Activated B cell treated with CpG ODN at 0.5 μM for 24 hours (primary cell): ENCODE results near the gene CTIF. TPM values are rescaled to one million over a fixed set of nuclear protein-coding genes. Genes with fewer than 3 reads are reported as not detected.

ENCODE experiments used
- ATAC-seq: fragments of 200-7000 bp; cut with Tn5 transposase; one replicate; pipeline ENCODE4 v1.10.0; 2021; ENCODE audit warnings: low read depth, mild to moderate bottlenecking, moderate library complexity
- CTCF ChIA-PET: fragments of 350-600 bp; sonication (Branson Sonifier 250); formaldehyde crosslinking; loops from one replicate; lab custom pipeline; 2021; ENCODE audit warnings: antibody characterized with exemption; lab: Charles Lee
- POLR2A ChIA-PET: fragments of 350-600 bp; sonication (Branson Sonifier 250); formaldehyde crosslinking; loops from one replicate; lab custom pipeline; 2021; ENCODE audit warnings: antibody characterized with exemption; lab: Charles Lee
- DNase-seq: peaks from one replicate; pipeline ENCODE4 v3.0.0; 2022
- H3K27ac Mint-ChIP-seq: one replicate; pipeline ENCODE4 v1.8.0; 2020; ENCODE audit warnings: mixed read lengths
- H3K27me3 Mint-ChIP-seq: one replicate; pipeline ENCODE4 v1.8.0; 2021; ENCODE audit warnings: mixed read lengths
- H3K36me3 Mint-ChIP-seq: one replicate; pipeline ENCODE4 v1.8.0; 2021; ENCODE audit warnings: low read depth, mixed read lengths
- H3K4me1 Mint-ChIP-seq: one replicate; pipeline ENCODE4 v1.8.0; 2021; ENCODE audit warnings: mixed read lengths
- H3K4me3 Mint-ChIP-seq: one replicate; pipeline ENCODE4 v1.8.0; 2020; ENCODE audit warnings: mild to moderate bottlenecking, mixed read lengths
- H3K9me3 Mint-ChIP-seq: one replicate; pipeline ENCODE4 v1.8.0; 2020; ENCODE audit warnings: mixed read lengths
- CTCF ChIP-seq: fragments of 200-600 bp; IDR thresholded peaks from one replicate; pipeline ENCODE4 v1.8.0; 2022; ENCODE audit warnings: antibody characterized with exemption, mild to moderate bottlenecking
- intact Hi-C: fragments of 100-400 bp; cut with micrococcal nuclease; formaldehyde crosslinking; loops from one replicate; pipeline ENCODE4 v1.15.1; 2024
- total RNA-seq: library from RNA; stranded (reverse); gene quantifications from 2 replicates; pipeline ENCODE4 v1.2.3, GENCODE V29; 2022

CTIF gene
- total RNA-seq, 1 donor from 2014 or later, result 9.3 TPM

GRCh38 chr18:48894799-48895346 is 356.0 kb downstream of the CTIF start:
- no peaks in the 10 kb centered on the region for H3K27me3 Mint-ChIP-seq
- no peaks in the 10 kb centered on the region for H3K36me3 Mint-ChIP-seq
- peaks cover 13% of the 10 kb centered on the region for H3K4me1 Mint-ChIP-seq
- TF ChIP-seq CTCF, result no peak
- no peaks in the 10 kb centered on the region for H3K9me3 Mint-ChIP-seq
- ATAC-seq, result no peak
- no peak for DNase-seq
- H3K27ac Mint-ChIP-seq, result no peak overlapping the region
- POLR2A ChIA-PET, result no interaction called here
- H3K4me3 Mint-ChIP-seq, result no peak overlapping the region
- CTCF ChIA-PET, result interaction anchor here (1.2 kb wide), 1 partner anchor 26 kb away, joined by 3 read pairs; no protein-coding TSS in a partner anchor
- intact Hi-C loops, result no loop called here

- Mint-ChIP-seq H3K4me1 (peaks cover 17% of the 10 kb centered on the region), H3K27ac (no peak overlapping the region), H3K4me3 (no peak overlapping the region), H3K27me3 (no peaks in the 10 kb centered on the region), H3K9me3 (no peaks in the 10 kb centered on the region), H3K36me3 (no peaks in the 10 kb centered on the region)
- ChIA-PET CTCF (no interaction called here), POLR2A (no interaction called here)
- intact Hi-C loops, result loop anchor here (2.0 kb wide), 1 partner anchor 32 kb away; no protein-coding TSS in a partner anchor
- no peak for ATAC-seq
- TF ChIP-seq CTCF, result no peak
- no peak for DNase-seq
Measured at GRCh38 chr18:48896326-48896874, 357.6 kb downstream of the CTIF start.

GRCh38 chr18:48896875-48897511 is 358.2 kb downstream of the CTIF start:
- Mint-ChIP-seq H3K4me3 (no peak overlapping the region), H3K9me3 (no peaks in the 10 kb centered on the region), H3K27me3 (no peaks in the 10 kb centered on the region), H3K4me1 (peaks cover 17% of the 10 kb centered on the region), H3K36me3 (no peaks in the 10 kb centered on the region), H3K27ac (no peak overlapping the region)
- DNase-seq (peak; percentile 24), ATAC-seq (peak; percentile 83)
- POLR2A ChIA-PET, result no interaction called here
- intact Hi-C loops, result loop anchor here (2.0 kb wide), 1 partner anchor 32 kb away; no protein-coding TSS in a partner anchor
- TF ChIP-seq CTCF, result no peak
- CTCF ChIA-PET, result no interaction called here

GRCh38 chr18:48897531-48897930 is 358.7 kb downstream of the CTIF start:
- peaks cover 17% of the 10 kb centered on the region for H3K4me1 Mint-ChIP-seq
- no peak overlapping the region for H3K4me3 Mint-ChIP-seq
- no peak for DNase-seq
- no peak for TF ChIP-seq CTCF
- ChIA-PET POLR2A (no interaction called here), CTCF (no interaction called here)
- intact Hi-C loops, result loop anchor here (2.0 kb wide), 1 partner anchor 31 kb away; no protein-coding TSS in a partner anchor
- ATAC-seq, result no peak
- H3K27ac Mint-ChIP-seq, result no peak overlapping the region
- H3K36me3 Mint-ChIP-seq, result no peaks in the 10 kb centered on the region
- no peaks in the 10 kb centered on the region for H3K9me3 Mint-ChIP-seq
- no peaks in the 10 kb centered on the region for H3K27me3 Mint-ChIP-seq

- intact Hi-C loops, result no loop called here
- Mint-ChIP-seq H3K4me1 (peaks cover 17% of the 10 kb centered on the region), H3K36me3 (no peaks in the 10 kb centered on the region), H3K27me3 (no peaks in the 10 kb centered on the region), H3K4me3 (no peak overlapping the region), H3K27ac (no peak overlapping the region), H3K9me3 (no peaks in the 10 kb centered on the region)
- no peak for TF ChIP-seq CTCF
- POLR2A ChIA-PET, result no interaction called here
- DNase-seq, result no peak
- CTCF ChIA-PET, result no interaction called here
- no peak for ATAC-seq
Measured at GRCh38 chr18:48898521-48898920, 359.7 kb downstream of the CTIF start.
